M059J (cell line): ENCODE results near the gene CAPN1. TPM values are rescaled to one million over a fixed set of nuclear protein-coding genes. Genes with fewer than 3 reads are reported as not detected.
"Not testable (repeated sequence)": the region's sequence is repeated elsewhere in the genome, so short reads cannot be mapped to it uniquely, and the experiment has no call there.

Experiments
- DNase-seq: peaks from one replicate; pipeline ENCODE4 v3.0.0-alpha.2; 2012; ENCODE audit warnings: low read depth
- total RNA-seq: library from RNA; depleted of rRNA; stranded (reverse); fragments of >200 nt; shearing (Covaris generic); gene quantifications from 2 replicates; pipeline ENCODE4 v1.2.3, GENCODE V29; 2014; rRNA removed

CAPN1 gene
- total RNA-seq = 208 and 246 TPM in 2 replicates

GRCh38 chr11:65181569-65182257, at the start of gene CAPN1:
Gene CAPN1 (plus strand): TSS chr11:65181928. CDS start chr11:65182702, 774 bp downstream.
- peak; percentile 92 for DNase-seq

GRCh38 chr11:65132238-65132987, 49.3 kb upstream of the CAPN1 start:
- DNase-seq = no peak

GRCh38 chr11:65132988-65133700, 48.6 kb upstream of the CAPN1 start:
- DNase-seq = no peak

- no peak for DNase-seq
Measured at GRCh38 chr11:65133724-65134123, 48.0 kb upstream of the CAPN1 start.

GRCh38 chr11:65134240-65134951, 47.3 kb upstream of the CAPN1 start, which contains the start of gene SYVN1:
Gene SYVN1 (minus strand): TSS chr11:65134519. CDS start chr11:65133601, 918 bp downstream.
- peak; percentile 86 for DNase-seq

GRCh38 chr11:65134952-65135632, 46.6 kb upstream of the CAPN1 start:
- DNase-seq = peak; percentile 98

GRCh38 chr11:65135633-65136145, 46.0 kb upstream of the CAPN1 start:
- DNase-seq = no peak

GRCh38 chr11:65136515-65137096, 45.1 kb upstream of the CAPN1 start:
- DNase-seq = no peak

GRCh38 chr11:65141896-65142494, 39.7 kb upstream of the CAPN1 start:
- no peak for DNase-seq

GRCh38 chr11:65147352-65148075, 34.2 kb upstream of the CAPN1 start:
- no peak for DNase-seq

GRCh38 chr11:65148657-65149056, 33.1 kb upstream of the CAPN1 start:
- DNase-seq = no peak

- not testable (repeated sequence) for DNase-seq
Measured at GRCh38 chr11:65150131-65150508, 31.6 kb upstream of the CAPN1 start.

- peak; percentile 98 for DNase-seq
Measured at GRCh38 chr11:65150509-65151299, 31.0 kb upstream of the CAPN1 start.

- no peak for DNase-seq
Measured at GRCh38 chr11:65151331-65151899, 30.3 kb upstream of the CAPN1 start.

GRCh38 chr11:65152122-65152521, 29.6 kb upstream of the CAPN1 start:
- DNase-seq = no peak

GRCh38 chr11:65156256-65156655, 25.5 kb upstream of the CAPN1 start:
- DNase-seq = no peak

GRCh38 chr11:65156926-65157325, 24.8 kb upstream of the CAPN1 start:
- DNase-seq = no peak

- no peak for DNase-seq
Measured at GRCh38 chr11:65157336-65157735, 24.4 kb upstream of the CAPN1 start.
